GM19328 (cell line): Measurements from ENCODE around the gene TET3.

Experiments used
- ATAC-seq: cut with Tn5 transposase; IDR thresholded peaks from one replicate; pipeline ENCODE4 v1.9.1; 2021; ENCODE audit warnings: mild to moderate bottlenecking, moderate library complexity; ENCODE audit not compliant: unreplicated experiment

Gene TET3

GRCh38 chr2:74028741-74029140 lies 44.0 kb downstream of the TET3 start:
- ATAC-seq: no peak

DNA sequence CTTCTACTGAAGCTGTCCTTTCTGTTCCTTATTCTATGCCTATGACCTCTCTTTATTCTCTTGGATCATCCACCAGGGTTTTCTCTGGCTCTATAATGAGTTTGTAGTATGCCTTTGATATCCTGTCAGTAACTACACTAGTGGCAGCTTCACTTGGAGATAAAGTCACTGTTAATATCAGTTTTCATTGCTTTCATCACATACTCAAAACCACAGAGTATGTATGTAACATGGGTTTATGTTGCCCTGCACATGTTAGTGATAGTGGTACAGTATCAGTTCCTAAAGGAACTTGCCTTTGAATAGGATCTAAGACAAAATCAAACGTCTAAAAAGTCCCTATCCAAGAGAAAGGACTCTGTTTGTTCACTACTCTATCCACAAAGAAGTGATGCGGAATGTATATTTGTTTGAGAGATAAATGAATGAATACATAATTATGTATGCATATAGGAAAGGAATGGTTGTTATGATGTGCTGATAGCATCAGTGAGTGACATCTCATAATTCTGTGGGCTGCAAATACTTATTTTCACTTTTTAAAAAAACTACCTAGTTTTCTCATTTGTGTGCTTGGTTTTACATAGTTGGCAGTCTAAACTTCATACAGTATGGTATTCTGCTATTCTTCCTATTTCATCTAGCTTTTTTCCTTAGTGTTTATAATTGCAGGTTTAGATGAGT lies 45.1 kb downstream of the TET3 start:
- ATAC-seq: no peak

DNA sequence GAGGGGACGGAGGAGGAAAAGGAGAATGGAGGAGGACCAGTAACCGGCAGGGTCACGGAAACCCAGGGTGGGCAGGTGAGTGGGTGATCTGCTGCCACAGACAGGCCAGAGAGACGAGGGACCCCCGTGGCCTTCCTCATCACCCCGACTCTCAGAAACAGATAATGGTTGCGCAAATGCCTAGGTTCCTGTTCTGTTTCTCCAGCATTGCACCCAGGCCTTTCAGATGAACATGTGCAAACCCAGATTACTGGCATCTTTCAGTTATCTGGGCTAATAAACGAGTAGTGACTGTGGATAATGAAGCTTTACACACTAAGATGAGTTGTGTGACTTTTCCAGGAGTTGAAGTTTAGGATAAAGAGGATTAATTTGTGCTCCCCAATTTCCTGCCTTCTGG lies 46.5 kb downstream of the TET3 start:
- no peak for ATAC-seq

DNA sequence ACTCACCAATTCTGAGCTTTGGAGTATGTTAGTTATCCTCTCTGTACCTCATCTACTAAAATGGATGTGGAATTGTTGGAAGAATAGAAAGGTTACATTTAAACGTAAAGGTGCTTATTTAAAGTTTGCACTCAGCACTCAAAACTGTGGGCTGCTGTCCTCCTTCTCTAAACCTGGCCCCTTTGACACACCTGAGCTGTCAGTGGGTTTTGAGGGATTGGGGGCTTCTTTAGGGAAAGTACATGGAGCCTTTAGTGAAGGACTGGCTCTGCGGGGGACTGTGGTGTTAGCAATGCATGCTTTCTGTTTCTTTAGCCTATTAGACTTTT lies 47.2 kb downstream of the TET3 start:
- no peak for ATAC-seq

GRCh38 chr2:74033375-74033774 lies 48.7 kb downstream of the TET3 start:
- ATAC-seq: no peak
